NCI-H146 treated with DMSO at 0.1 percent for 48 hours (cell line): ENCODE data around the gene SHKBP1.
"Not testable (repeated sequence)": the region's sequence is repeated elsewhere in the genome, so short reads cannot be mapped to it uniquely, and the experiment has no call there.

Experiments
- DNase-seq: peaks from one replicate; lab custom pipeline; 2025; ENCODE audit not compliant: unreplicated experiment; lab: John Stamatoyannopoulos, UW

The SHKBP1 gene

GRCh38 chr19:40555978-40556689, 20.5 kb upstream of the SHKBP1 start:
- DNase-seq: no peak

GRCh38 chr19:40556953-40557530, 19.6 kb upstream of the SHKBP1 start:
- DNase-seq: no peak

GRCh38 chr19:40559394-40559793, 17.3 kb upstream of the SHKBP1 start:
- DNase-seq: no peak

- no peak for DNase-seq
Observed at GRCh38 chr19:40560092-40560507, 16.6 kb upstream of the SHKBP1 start.

GRCh38 chr19:40561947-40562346, 14.7 kb upstream of the SHKBP1 start:
- DNase-seq: no peak

- DNase-seq: not testable (repeated sequence)
Observed at GRCh38 chr19:40564535-40564934, 12.1 kb upstream of the SHKBP1 start.

GRCh38 chr19:40565355-40565754, 11.3 kb upstream of the SHKBP1 start:
- no peak for DNase-seq

- DNase-seq: no peak
Observed at GRCh38 chr19:40565910-40566495, 10.7 kb upstream of the SHKBP1 start.

- no peak for DNase-seq
Observed at GRCh38 chr19:40567040-40567749, 9.5 kb upstream of the SHKBP1 start.

GRCh38 chr19:40567750-40568494, 8.8 kb upstream of the SHKBP1 start:
- DNase-seq: no peak

GRCh38 chr19:40570313-40571004, 6.2 kb upstream of the SHKBP1 start:
- DNase-seq: peak; percentile 91

- no peak for DNase-seq
Observed at GRCh38 chr19:40571005-40571318, 5.7 kb upstream of the SHKBP1 start.

GRCh38 chr19:40571831-40572495, 4.7 kb upstream of the SHKBP1 start:
- no peak for DNase-seq

- no peak for DNase-seq
Observed at GRCh38 chr19:40575326-40575725, 1.3 kb upstream of the SHKBP1 start.

GRCh38 chr19:40576151-40576584, 505 bp upstream of the SHKBP1 start:
- no peak for DNase-seq

GRCh38 chr19:40578442-40578908, 1.8 kb downstream of the SHKBP1 start:
- no peak for DNase-seq

- DNase-seq: no peak
Observed at GRCh38 chr19:40580619-40581018, 3.9 kb downstream of the SHKBP1 start.

- DNase-seq: no peak
Observed at GRCh38 chr19:40581531-40581930, 4.9 kb downstream of the SHKBP1 start.

- no peak for DNase-seq
Observed at GRCh38 chr19:40582467-40582866, 5.8 kb downstream of the SHKBP1 start.

GRCh38 chr19:40583283-40583682, 6.6 kb downstream of the SHKBP1 start:
- no peak for DNase-seq
